Limb (tissue), 2 donors: ENCODE data around the gene CAD.
A peak's percentile ranks its signal among the peaks of the same experiment; 100 is the strongest.
"Not testable (repeated sequence)": the region's sequence is repeated elsewhere in the genome, so short reads cannot be mapped to it uniquely, and the experiment has no call there.

Experiments used
- DNase-seq, 2 donors: peaks; one replicate each; pipeline ENCODE4 v3.0.0-alpha.2; 2016; ENCODE audit errors: extremely low spot score in 2 of 2

CAD gene

GRCh38 chr2:27217173-27218121 is at the start of gene CAD:
Gene CAD, plus strand, starts transcription at chr2:27217369. Its CDS starts 183 bp downstream, at chr2:27217552.
- peak; percentile 89 to 90 for DNase-seq

DNA sequence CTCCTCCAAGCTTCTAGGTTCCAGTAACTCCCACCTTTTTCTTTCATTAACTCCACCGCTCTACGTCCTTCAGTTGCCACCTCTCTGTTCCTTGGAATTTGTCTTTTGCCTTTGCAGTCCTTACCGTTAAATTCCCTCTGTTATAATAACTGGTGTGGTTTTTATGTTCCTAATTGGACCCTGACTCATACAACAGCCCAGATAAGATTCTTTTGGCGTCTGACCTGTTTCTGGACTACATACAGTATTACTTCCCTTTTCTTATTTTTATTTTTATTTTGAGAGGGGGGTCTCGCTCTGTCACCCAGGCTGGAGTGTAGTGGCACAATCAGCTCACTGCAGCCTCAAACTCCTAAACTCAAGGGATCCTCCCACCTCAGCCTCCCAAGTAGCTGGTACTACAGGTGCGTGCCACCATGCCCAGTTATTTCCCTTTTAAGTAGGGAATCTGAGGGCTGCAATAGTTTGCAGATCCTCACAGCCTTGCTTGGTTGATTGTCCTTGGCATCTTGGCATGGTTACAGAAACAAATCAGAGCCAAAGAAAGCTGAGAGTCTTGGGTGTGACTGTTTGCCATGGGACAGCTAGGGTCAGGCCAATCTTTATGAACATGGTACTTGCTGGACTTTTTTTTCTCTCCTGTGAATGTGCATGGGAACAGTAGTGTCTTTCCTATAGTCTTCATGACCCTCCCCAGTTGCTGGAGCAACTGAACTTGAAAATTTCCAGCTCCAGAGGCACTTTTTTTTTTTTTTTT is 46.4 kb upstream of the CAD start:
- DNase-seq: no peak

DNA sequence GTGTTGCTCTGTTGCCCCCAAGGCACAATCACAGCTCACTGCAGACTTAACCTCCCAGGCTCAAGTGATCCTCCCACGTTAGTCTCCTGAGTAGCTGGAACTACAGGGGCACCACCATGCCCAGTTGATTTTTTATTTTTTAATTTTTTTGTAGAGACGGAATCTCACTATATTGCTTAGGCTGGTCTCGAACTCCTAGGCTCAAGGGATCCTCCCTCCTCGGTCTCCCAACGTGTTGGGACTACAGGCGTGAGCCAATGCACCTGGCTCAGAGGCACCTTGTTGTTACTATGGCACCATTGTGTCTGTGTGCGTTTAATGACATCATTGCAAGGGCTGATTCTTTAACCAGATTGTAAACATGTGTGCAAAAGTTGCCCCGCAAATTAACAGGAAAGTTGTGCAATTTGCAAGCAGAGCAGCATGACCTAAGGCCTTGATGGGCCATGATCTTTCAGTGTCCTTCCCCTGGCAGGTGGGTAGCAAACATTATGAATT is 45.8 kb upstream of the CAD start:
- DNase-seq: no peak

GRCh38 chr2:27174638-27175037 is 42.5 kb upstream of the CAD start:
- DNase-seq: no peak

GRCh38 chr2:27175330-27175729 is 41.8 kb upstream of the CAD start:
- DNase-seq: no peak

DNA sequence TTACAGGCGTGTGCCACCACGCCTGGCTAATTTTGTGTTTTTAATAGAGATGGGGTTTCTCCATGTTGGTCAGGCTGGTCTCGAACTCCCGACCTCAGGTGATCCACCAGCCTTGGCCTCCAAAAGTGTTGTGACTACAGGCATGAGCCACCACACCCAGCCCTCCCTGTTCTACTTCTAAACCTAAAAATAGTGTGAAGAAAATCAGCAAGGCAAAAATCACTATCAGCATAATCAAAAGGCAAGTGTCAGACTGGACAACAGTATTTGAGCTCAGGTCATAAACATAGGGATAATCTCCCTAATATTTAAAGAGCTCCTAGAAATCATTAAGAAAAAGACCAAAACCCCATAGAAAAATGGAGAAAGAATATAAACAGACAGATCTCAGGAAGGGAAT is 41.4 kb upstream of the CAD start:
- not testable (repeated sequence) for DNase-seq

- DNase-seq: no peak
These were observed 39.5 kb upstream of the CAD start for GRCh38 chr2:27177441-27178351.

GRCh38 chr2:27178469-27178868 is 38.7 kb upstream of the CAD start:
- DNase-seq: no peak

DNA sequence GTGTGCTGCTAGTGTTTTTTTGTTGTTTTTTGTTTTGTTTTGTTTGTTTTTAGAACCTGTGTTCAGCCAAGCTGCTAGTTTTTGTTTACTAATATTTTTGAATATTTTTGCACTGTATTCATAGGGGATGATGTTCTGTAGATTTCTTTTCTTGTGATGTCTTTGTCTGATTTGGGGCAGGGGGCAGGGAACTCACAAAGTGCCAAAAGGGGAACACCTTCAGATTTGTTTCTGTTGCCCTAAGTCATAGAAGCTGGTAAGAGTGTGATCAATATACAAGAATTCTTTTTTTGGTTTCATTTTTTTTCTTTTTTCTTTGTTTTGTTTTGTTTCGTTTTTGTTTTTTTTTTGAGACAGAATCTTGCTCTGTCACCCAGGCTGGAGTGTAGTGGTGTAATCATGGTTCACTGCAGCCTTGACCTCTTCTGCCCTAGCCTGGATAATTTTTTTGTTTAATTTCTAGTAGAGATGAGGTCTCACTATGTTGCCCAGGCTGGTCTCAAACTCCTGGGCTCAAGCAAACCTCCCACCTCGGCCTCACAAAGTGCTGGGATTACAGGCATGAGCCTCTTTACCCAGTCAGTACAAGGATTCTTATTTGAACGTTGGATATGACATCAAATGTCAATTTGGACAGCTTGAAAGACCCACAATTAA is 37.7 kb upstream of the CAD start:
- no peak for DNase-seq

DNA sequence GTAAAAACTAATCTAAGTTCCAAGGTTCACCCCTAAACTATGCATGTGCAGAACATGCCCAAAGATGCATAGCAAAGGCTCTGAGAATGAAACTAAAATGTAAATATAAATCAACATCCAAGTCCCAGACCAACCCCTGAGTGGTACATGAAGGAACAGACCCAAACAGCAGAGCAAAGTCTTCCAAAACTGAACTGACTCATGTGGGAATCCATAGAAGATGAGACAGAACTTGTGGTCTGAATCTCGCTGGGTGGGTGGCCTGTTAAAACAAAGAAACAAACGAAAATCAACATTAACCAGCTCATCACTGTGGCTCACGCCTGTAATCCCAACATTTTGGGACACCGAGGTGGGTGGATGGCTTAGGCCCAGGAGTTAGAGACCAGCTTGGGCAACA is 34.8 kb upstream of the CAD start:
- no peak for DNase-seq

DNA sequence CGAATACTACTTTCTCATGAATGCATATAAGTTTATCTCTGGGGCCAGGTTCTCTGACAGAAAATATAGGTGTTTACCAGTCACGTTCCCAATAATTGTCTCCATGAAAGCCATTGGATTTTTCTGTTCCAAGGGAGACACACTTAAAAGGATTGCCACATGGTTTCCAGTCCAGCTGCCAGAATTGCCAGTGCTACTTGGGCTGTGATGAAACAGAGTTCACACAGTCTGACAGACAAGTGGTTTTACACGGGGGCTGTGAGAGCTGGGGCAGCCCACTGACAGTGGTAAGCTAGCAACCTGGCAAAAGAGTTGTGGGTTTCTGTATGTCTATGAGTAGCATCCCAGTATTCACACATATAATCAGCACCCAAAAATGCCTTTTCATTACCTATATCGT is 33.1 kb upstream of the CAD start:
- DNase-seq: no peak

DNA sequence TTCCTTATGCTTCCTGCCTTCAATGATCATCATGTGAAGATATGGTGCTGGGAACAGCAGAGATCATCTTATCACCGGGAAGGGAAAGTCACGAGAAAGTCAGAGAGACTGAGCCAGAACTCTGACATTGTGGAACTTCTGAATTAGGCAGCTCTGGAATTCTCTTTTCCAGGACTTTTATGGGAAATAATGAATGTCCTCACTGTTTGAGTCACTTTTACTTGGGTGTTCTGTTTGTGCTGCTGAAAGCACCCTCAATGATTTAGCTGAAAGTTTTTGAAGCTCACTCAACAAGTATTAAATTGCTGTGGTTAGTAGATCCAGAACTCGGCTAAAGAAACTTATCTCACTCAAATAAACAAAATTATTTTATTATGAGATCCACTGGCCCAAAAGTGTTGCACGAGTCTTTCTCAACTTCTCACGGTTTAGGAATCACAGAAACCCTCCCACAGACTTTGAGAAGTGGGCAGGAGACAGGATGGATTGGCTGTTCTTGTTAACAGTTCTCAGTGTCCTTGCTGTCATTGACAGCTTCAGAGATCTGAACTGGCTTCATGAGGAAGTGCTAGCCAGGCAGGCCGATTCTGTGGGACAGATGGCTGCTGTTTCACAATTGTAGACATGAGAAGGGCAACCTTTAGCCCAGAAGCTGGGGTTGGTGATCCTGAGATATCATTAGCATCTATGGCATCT is 31.7 kb upstream of the CAD start:
- no peak for DNase-seq

DNA sequence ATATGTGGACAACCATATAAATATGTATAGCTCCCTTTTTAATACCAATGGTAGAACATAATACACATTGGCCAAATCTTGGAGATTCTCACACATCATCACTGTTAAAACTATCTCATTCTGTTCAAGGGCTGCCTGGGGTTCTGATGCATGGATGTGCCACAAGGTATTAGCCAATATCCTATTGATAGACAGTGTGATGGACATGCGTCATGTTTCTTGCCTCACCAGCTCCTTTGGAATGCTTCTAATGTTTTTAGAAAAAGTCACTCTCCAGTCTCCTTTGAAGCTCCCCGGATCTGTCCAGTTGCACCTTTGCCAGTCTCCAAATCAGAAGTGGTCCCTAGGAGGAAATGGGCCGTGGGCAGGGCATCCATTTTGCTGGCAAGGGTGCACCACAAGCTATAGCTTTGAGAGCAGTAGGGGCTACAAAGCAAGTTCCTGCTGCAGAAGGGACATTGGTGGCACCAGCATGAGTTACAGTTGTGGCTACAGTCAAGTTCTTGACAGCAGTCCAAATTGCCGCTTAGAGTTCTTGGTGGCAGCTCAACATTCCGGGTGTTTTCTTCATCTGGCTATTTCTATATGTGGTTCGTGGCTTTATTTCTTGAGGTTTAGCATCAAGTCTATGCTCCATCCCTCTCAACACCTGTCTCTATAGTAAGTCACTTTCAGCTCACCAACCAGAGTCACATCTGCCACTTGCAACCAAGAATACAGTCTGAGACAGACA is 30.4 kb upstream of the CAD start:
- no peak for DNase-seq

- no peak for DNase-seq
These were observed 27.2 kb upstream of the CAD start for GRCh38 chr2:27189989-27190388.

DNA sequence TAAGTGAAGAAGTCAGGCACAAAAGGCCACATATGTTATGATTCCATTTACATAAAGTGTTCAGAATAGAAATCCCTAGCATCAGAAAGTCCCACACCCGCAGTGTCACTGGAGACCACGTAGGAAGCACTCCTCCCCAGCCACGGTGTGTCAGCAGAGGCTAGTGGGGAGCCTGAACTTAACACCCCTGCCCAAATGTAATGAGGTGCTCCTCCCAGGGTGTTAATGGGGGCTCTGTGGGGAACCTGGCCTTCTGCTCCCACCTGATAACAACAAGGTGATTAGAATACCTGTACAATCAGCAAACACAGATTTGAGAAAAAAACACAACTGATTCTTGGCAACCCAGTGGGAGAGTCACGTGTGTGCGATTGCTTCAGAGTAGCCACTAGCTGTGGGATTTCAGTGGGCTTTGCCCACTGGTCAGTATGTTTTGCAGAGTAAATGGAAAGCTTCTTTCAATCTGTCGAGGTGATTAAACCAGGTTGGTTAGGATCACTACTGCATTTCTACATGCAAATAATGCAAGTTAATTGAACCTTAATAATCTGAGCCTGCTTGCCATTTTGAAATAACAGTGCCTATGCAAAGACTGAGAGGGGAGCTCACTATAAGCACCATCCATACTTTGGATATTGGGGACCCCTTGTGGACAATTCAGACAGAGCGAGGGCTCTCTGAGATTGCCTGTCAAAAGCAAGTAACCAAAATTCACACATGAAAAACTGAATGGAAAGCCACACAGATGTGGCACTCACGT is 25.9 kb upstream of the CAD start:
- peak; percentile 62 to 65 for DNase-seq

DNA sequence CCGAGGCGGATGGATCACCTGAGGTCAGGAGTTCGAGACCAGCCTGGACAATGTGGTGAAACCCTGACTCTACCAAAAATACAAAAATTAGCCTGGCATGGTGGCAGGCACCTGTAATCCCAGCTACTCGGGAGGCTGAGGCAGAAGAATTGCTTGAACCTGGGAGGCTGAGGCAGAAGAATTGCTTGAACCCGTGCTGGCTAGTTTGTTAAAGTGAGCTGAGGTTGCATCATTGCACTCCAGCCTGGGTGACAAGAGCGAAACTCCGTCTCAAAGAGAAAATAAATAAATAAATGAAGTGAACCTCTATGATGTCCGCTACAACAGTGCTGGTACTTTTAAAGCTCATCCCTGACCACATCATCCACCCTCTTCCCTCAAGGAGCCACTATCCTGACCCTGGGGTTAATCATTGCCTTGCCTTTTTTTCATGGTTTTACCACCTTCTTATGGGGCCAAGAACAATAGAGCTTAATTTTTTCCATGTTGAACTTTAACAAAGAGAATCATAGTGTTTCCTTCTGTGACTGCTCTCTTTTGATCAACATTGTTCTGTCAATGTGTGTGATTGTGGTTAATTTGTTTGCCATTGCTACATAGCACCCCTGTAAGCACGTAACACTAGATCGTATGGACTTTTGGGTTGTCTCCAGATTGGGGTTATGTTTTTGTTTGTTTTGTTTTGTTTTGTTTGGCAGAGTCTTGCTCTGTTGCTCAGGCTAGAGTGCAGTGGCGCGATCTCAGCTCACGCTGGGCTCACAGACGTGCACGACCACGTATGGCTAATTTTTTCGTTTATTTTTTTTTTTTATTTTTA is 22.4 kb upstream of the CAD start:
- no peak for DNase-seq

GRCh38 chr2:27195799-27196198 is 21.4 kb upstream of the CAD start:
- not testable (repeated sequence) for DNase-seq

- not testable (repeated sequence) for DNase-seq
These were observed 19.1 kb upstream of the CAD start for GRCh38 chr2:27198068-27198467.
